ENCODE measurements around the gene NCKAP5.

- TF ChIP-seq CTCF (IDR thresholded peaks at IDR 0.05) (no peak), POLR2A (IDR thresholded peaks at IDR 0.05) (no peak)
These were observed 236.8 kb downstream of the NCKAP5 start for GRCh38 chr2:133331436-133331835.

Measured in prostate gland (tissue), 2 donors.